Middle frontal gyrus (tissue), 1 donor: Measurements from ENCODE around the gene THAP3.
A peak's percentile ranks its signal among the peaks of the same experiment; 100 is the strongest.
"Not testable (repeated sequence)": the region's sequence is repeated elsewhere in the genome, so short reads cannot be mapped to it uniquely, and the experiment has no call there.

Source experiments
- DNase-seq: peaks from one replicate; pipeline ENCODE4 v3.0.0-alpha.2; 2015; ENCODE audit warnings: low spot score; ENCODE audit errors: extremely low spot score

The THAP3 gene

DNA sequence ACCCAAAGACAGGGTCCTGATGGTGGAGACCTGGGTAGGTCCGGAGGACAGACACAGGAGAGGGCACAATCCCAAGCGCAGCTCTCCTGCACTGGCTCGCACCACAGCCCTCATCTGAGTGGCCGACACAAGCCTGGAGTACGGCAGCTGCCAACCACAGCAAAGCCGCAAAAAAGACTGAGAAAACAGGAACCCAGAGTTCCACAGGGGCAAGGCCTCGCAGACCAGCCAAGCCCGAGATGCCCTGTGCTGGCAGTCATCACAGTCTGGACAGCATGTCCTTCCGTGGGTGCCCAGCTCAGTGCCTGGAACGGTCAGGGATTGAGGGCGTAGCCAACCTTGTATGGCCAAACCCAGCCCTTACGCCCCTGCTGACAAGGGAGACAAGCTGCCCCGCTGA is 33.4 kb upstream of the THAP3 start:
- no peak for DNase-seq

DNA sequence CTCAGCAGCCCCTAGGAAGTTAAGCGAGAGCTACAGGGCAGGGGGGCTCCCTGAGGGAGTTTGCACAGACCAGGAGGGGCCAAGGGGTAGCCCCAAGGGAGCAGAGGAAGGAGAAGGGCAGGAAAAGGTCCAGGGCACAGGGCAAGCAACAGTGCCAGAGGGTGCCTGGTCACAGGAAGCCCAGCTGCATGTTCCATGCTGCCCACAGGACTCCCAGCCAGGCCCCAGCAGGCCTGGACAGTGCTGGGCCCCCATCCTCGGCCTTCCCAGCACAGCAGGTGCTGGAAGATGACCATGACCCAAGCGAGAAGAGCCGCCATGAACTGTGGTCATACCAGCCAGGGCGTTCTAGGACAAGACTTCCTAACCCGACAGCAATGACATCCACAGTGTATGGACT is 33.0 kb upstream of the THAP3 start:
- DNase-seq = no peak

DNA sequence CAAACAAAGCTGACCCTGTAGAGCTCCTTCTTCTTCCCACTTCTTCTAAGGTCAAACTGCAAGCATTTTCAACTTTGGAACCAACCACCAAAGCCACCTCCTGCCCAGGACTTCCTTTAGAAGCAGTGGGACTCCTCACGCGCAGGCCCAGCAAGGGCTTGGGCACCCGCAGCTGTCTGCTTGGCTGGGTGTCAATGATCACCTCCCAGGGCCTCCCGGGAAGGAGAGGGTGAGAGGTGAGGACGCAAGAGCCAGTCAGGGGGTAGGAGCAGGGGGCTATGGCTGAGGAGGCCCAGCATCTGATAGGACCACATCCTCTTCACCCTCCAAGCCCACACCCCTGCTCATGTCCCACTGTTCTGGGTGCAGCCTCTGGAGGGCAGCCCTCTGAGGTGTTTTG is 32.2 kb upstream of the THAP3 start:
- DNase-seq = no peak

DNA sequence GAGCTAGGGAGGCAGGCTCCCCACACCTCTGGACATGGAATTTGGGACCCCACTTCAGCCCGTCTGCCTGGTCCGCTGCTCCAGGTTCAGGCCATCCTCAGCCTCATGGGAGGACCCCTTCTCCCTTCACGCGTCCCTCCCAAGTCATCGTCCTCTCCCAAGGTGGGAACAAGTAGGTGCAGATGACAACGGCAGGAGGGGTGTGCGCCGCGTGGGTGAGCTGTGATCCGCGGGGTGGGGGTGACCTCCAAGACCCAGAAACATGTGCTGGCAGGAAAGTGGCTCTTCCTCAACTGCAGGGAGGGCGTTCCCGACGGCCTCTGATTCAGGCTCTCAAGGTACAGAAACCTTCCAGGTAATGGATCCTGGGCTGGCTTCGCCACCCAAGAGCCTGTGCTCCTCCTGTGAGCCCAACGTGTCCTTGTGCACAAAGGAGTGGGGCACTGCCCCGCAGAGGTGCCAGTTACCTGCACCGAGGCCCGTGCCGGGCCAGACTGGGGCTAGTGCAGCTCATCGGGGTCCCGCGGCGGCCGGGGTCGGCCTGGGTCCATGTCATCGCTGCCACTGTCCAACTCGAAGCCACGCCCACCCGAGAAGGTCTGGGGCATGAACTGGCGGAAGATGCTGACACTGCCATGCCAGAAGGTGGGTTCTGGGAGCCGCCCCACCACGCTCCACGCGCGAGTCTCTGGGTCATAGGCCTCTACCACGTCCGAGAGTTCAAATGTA is 31.6 kb upstream of the THAP3 start:
- DNase-seq = no peak

DNA sequence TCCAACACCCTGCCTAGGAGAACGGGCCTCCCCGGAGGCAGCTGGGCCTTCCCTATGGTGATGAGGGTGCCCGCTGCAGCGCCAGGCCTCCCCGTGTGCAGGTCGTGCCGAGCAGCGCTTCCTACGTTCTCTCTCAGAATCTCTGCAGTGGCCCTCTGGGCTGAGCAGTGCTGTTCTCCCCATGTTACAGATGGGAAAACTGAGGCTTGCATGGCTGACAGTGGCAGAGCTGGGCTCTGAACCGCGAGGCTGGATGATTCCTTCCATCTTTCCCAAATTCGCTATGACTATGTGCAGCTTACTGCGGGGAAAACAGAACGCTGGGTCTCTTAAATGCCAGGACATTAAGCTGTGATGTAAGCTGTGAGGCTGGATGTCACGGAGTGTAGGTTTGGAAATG is 30.9 kb upstream of the THAP3 start:
- no peak for DNase-seq

DNA sequence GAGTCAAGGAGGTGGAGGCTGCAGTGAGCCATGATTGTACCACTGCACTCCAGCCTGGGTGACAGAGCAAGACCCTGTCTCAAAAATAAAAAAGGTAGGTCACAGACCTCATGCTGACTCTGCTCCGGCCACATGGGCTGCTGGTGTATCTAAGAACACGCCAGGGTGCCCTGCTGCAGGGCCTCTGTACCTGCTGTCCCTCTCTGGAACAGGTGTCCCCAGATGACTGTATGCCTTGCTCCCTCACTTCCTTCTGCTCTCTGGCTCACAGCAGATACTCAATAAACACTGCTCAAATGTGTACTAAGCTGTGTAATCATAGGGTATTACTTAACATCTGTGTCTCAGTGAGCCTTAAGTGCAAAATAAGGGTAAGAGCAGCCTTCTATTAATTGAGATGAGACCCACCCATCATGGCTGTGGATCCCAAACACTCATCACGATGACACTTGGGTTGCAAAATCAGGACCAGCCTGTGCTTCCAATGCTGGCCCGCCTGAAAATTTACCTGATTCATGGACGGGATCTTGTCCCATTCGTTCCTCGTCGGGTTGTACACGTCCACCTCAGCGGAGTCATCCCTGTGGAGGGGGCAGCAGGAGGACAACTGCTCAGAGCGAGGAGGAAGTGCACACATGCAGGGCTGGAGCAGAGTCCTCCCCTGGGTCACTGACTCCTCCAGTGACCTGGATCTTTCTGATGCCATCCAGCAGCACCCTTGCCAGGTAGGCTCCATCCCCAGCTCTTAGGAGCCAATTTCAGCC is 29.5 kb upstream of the THAP3 start:
- no peak for DNase-seq

DNA sequence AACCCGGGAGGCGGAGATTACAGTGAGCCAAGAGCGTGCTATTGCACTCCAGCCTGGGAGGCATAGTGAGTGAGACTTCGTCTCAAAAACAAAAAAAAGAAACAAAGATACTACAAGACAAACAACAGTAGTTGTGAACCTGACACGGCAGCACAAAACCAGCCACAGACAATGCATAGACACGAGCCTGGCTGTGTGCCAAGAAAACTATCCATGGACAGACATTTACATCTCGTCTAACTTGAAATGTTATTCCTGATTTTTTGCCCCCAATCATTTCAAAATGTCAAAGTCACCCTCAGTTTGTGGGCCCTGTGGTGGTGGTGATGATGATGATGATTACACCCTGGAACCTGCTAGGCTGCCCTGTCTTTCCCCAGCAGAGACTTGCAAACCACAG is 28.3 kb upstream of the THAP3 start:
- DNase-seq = no peak

DNA sequence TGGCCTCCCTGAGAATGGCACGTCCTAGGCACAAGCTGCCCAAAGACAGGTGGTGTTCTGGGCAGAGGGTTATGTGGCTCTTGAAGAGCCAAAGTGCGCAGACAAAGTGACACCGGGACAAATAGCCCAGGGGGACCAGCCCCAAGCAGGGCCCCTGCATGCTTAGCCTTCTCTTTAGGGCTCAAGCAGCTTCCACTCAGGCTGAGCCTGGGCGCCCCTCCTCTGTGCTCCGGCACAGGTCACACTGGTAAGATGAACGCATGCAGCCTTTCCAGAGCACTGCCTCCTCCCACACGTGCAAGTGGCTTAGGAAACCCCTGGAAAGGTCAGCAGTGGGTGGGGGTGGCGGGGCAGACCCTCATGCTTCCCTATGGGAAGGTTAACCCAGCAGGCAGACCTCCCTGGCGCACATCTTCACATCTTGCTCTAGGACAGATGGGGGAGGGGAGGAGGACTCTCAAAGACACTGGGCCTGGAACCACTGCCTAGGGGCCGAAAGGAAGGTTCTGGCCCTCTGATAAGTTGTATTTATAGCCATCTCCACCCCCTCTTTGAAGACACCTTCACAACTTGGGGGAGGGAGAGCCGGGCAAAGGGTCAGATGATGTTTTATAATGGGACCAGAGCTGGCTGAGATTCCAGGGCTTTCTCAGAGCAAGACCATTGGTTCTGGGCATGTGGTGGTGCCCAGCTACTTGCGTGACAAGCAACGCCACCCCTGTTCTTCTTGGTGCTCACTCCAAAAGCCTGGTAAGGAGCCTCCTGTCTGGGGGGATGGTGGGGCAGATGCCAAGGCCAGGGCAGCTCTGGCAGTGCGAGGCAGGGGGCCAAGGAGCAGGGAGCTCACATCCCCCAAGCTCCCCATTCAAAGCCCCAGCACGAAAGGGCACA is 27.5 kb upstream of the THAP3 start:
- no peak for DNase-seq

DNA sequence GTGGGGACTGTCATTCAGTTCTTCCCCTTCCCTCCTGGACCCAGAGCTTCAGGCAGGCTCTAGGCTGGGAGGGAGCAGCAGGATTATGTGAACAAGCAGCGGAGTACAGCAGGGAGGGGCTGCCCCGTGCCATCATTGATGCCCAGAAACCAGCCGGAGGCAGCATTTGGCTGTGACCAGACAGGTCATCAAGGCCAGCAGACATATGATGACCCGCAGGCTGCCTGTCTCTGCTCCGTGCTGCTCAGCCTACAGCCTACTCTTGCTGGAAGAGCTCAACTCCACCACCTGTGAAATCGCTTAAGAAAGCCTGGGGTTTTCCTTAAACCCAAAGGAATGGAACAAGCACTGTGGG is 26.9 kb upstream of the THAP3 start:
- no peak for DNase-seq

DNA sequence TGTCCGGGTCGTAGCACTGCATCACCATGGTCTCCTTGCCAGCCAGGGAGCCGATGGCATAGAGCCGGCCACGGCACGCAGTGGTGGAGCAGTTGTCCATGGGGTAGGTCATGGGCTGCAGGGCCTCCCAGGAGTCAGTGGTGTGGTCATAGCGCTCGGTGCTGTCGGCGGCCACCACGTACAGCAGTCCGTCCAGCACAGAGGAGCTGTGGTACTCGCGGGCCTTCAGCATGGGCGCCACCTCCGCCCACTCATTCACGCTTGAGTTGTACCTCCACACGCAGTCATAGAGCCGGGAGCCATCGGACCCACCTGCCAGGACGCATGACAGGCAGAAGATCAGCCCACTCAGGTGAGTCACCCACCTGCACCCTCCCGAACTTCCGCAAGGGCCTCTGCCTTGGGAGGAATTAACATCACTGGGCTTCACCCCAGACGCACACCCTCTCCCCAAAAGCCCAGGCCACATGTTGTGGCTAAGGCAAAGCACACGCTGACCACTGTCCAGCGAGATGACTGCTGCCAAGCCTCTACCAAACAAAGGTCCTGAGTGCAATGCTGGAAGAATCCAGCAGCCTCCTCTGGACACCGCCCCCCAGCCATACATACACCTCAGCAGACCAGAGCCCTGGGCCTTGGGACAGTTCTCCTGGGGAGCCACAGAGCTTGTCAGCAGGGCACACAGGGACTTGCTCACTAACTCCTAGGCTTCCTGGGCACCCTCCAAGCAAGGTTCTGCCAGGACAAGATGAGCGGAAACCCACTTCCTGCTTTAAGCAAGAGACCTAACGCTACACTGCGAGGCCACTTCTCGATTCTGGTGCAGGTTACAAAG is 25.3 kb upstream of the THAP3 start:
- DNase-seq = no peak

DNA sequence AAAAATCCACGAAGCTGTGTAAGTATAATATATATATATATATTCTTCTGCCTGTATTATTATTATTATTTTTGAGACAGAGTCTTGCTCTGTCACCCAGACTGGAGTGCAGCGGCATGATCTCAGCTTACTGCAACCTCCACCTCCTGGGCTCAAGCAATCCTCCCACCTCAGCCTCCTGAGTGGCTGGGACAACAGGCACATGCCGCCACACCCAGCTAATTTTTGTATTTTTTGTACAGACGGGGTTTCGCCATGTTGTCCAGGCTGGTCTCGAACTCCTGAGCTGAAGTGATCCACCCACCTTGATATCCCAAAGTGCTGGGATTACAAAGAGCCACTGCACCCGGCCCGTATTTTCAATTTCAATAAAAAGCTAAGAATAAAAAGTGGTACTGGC is 24.7 kb upstream of the THAP3 start:
- not testable (repeated sequence) for DNase-seq

DNA sequence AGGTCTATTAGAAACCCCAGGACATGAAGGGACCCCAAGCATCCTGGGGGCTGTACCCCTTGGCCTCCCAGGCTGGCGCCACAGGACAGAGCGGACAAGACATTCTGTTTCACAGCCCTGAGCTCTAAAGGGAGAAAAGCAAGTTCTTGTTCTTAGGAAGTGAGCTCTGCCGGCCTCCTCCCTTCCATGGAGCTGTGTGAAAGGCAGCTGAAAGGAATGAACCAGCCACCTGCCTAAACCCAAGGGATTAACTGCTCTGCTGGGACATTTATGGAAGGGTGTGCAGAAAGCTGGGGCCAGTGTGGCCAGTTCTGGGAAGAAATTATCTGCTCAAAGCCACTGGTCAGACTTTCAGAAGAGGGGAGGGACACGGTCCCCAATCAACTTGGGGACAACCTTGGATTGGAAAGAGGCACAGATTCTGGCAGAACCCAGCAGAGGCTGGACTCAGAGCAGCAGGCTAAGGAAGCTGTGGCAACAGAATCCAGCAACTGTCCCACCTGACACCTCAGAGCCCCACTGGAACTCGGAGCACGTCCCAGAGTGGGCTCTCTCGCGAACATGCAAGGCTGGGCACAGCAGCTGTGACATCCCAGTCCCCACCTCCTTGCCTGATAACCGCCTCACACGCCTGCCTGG is 24.1 kb upstream of the THAP3 start:
- DNase-seq = no peak

DNA sequence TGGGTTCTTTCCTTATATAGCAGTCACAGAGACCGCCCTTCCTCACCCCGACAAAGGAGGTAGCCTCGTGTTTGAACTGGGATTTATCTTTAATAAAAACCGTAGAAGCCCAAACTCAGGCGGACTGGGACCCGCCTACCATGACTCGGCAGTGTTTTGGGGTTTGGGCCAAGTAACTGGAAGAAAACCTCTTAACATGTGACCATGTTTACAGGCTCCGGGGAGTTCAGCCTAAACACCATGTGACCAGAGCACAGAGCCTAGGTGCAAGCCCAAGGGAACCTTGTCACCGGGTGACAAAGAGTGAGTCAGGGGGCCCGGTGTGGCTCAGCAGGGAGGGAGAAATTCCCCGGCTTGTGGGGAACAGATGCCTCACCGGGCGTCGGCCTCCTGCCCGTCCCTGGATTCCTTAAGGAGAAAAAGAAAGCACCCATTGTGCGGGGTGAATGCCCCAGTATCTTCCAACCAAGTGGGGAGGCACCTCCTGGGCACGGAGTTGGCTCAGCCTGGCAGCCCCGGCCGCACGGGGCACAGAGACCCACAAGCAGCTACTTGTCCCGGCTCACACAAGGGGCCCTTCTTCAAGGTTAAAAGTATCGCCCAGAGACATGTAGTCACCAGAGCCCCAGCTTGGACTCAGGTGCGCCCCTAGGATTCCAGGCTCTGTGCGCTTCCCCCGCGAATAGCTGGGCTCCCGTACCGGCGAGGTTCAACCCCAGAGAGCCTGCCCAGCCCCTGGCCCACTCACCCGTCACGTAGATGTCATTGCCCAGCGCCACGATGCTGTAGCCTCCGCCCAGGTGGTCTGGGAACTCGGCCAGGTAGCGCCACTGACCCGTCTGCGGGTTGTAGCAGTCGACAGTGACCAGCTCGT is 23.4 kb upstream of the THAP3 start:
- DNase-seq = no peak

DNA sequence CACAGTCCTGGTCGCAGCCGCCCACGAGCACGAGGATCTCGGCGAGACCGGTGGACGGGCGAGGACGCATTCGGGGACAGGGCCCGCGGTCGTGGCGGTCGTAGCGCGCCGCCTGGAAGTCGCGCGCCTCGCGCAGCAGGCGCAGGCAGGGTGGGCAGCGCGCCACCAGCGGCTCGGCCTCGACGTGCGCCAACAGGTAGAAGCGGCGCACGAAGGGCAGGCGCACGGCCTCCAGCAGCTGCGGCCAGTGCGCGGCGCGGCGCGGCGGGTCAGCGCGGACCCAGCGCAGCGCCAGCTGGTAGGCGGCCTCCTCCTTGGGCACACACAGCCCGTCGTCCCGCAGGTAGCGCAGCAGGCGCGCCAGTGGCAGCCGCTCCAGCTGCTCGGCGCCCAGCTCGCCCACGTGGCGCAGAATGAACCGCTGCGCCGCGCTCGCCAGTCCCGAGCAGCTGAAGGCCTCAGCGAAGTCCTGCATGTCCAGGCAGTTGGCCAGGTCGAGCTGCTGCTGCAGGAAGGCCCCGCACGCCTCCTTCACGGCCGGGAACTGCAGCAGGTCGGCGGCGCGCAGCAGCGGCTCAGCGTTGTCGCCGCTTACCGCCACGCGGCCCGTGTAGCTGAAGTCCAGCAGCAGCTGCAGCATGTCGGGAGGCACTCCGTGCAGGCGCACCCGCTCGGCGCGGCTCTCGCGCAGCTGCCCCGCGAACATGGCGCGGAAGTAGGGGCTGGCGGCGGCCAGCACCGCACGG is 22.6 kb upstream of the THAP3 start:
- no peak for DNase-seq

DNA sequence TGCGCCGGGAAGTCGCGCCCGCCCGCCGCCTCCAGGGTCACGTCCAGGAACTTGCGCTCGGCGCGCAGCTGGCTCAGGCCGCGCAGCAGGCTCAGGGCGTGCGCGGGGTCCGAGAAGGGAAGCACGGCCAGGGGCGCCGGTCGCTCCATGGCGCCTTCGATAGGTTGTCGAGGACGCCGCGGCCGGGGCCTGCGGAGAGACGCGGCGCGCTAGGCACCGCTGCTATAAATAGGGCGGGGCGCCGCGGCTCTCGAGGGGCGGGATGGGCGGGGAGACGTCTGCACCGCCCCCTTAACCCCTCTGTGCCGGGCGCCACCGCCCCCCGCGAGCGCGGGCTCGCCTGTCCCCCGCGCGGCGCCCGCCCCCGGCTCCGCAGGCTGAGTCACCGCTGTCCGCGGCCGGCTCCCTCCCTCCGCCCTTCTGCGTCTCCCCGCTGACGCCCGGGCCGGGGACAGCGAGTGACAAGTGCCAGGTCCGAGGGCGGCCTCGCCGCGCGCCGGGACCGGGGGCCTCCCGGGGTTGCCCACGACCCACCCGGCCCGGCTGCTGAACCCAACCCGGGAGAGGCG is 21.9 kb upstream of the THAP3 start, which contains the start of gene KLHL21:
Gene KLHL21 (minus strand): TSS at position 201 of the 569 bp plus-strand sequence. CDS start 52 bp downstream, at position 149.
- peak; percentile 75 for DNase-seq

DNA sequence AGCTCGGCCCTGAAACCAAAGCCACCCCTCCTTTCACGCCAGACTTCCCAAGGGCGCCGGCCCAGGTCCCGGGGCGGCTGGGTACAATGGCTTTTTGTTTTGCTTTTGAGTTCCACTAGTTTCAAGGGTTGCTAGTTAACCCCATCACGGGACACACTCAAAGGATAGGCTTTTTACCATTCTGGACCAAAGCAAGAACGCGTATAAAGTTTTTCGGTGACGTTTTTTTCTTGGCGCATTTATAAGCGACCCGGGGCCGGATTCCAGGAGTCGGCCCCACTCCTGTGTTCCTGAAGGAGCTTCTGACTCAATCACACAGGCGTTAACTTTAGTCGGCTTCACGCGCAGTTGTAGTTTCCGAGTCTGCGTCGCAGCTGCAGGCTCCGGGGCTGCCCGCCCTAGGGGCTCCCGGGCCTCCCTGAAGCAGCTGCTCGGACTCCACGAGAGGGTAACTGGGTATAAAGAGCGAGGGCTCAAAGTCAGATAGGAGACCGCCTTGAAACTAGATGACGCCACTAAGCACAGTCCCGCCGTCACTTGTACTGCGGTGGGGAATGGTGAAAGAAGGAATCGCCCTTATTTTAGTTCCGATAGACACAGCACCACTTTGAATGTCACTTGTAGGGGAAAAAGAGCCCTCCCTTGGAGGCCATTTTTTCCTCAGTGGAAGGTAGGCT is 21.3 kb upstream of the THAP3 start:
- peak; percentile 58 for DNase-seq

DNA sequence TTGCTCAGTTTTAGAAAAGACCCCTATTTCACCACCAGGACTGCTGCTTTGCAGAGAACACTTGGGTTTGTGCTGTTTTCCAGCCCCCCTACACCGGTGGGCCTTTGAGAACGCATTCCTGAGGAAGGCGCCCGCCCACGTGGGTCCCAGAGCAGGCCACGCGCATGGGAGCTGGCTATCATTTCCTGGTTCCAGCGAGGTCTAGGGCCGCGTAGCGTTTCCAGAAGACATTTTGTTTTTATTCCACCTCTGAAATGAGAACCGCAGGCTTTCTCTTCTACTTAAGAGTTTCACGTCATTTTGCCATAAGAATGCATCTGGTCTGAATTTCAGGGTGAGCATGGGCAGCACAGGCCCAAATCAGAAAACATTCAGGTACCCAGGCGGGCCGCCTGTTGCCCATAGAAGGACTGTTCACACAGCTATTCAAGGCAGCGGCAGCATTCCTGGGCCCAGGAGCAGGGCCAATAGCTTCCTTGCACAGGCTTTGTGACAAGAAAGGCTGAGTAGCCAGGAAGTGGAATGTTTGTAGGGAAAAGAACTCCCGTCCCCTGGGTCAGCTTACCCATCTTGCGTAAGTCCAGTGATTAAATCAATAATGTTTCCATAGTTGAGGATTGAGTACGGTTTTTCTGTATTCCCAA is 20.6 kb upstream of the THAP3 start:
- DNase-seq = no peak
